ENCODE measurements around the gene STK24.

Gene STK24

DNA sequence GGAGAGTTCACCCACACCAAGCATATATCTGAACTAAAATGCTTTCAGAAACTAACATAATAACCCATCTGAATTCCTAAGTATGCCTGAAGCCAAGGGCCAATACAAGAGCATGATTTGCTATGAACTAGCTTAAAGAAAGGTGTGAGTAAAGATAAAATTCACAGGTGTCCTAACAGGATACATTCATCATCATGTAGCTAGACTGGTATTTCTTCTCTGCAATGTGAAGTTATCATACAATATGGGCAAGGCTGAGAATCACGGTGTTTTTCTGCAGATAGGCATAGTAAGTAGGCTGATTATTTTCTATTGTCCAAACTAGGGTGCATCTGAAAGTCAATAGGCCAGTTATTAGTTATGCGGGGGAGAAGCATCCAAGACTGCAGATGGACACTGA is 63.1 kb downstream of the STK24 start:
- no peak for DNase-seq (ENCODE audit: low read depth in 4 of 4, low spot score in 1 of 4)

DNA sequence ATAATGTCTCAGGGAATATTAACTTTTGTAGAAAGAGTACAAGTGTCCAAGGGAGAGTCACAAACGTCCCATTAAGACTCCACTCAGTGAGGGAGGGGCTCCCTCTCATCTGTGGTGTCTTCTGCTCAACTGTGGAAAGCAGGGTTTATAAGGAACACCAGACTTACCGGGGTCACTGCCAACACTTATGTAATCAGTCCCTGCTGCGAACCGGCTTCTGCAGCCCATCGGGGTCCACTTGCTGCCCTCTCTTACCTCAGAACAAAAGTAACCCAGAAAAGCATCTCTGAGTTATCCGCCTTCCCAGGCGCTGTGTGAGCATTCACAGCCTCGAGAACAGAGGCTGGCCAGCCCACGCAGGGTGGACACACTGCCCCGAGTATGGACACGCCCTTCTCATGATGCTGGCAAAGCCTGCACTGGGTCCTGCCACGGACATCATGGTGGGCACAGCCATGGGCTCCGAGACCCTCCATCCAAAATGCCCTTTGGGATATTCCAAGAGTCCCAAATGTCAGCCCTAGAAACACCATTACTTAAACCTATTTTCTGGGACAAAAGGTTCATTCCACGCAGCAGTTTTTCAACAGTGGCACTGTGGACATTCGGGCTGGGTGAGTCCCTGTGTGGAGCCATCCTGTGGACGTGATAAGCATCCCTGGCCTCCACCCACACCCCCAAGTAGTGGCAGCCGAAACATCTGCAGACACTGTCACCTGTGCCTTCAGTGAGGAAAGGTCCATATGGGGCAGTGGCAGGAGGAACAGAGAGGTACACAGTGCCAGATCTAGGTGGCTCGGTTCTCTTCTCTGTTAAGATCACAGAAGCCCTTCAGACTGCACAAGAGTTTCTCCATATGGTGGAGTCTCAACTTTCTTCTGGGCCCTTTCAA is 63.9 kb downstream of the STK24 start:
- no peak for DNase-seq (ENCODE audit: low read depth in 4 of 4, low spot score in 1 of 4)

DNA sequence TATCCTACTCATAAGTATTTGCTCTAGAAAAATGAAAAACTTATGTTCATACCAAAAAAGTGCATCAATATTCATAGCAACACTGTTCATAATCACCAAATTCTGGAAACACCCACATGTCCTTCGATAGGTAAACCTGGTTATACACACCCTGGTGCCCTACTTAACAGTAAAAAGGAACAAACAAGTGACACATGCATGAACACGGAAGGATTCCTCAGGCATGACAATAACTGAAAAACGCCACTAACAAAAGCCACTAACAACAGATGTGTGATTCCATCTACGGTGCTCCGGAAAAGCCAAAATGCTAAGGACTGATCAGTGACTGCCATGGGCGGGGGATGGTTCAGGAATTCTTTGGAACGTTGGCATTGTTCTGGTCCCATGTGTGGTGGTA is 65.5 kb downstream of the STK24 start:
- no peak for DNase-seq (ENCODE audit: low read depth in 4 of 4, low spot score in 1 of 4)

DNA sequence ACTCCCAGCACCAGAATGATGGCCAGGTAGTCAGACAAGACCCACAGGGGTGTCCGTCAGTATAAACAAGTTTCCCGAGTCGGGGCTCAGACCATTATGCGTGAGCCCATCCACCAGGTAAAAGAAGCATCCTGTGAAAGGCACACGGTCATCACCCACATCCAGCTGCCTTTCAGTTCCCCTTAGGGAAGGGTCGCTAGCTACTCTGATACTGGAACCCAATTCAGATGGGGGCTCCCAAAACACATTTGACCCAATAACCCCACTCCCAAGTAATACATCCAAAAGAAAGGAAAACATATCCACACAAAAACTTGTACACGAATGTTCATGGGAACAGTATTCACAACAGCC is 66.8 kb downstream of the STK24 start:
- DNase-seq (ENCODE audit: low read depth in 4 of 4, low spot score in 1 of 4): no peak

DNA sequence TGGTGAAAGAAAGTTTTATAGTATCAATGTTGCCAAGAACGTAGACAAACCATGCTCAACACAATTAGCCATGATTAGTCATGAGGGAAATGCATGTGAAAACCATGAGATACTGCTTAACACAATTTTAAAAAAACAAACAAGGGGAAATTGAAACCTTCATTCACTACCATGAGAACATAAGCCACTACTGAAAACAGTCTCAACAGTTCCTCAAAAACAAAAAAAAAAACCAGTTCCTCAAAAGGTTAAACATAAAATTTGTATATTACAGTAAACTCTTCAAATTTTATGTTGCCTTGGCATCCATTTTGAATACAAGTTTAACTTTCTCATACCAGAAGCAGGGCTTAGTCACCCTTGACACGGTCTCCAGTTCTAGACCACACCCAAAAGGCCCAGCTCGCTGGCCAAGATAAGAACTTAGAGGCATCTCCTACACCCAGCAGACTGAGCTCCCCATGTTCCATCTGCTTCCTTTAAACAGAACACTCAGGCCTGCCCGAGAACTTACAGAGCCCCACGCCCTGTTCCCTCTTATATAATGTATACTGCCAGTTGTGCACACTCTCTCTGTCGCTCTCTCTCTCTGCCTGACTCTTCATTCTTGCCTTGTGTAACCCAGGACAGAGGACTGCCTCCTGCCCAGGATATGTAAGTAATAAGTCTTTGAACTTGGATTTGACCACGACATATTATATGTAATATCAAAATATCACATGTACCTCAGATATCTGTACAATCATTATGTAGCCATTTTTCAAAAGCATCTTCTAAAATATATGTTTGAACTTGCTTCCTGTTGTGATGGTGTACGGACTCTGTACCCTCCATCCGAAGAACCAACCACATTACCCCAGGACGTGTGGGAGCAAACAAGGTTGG is 67.4 kb downstream of the STK24 start:
- no peak for DNase-seq (ENCODE audit: low read depth in 4 of 4, low spot score in 1 of 4)

DNA sequence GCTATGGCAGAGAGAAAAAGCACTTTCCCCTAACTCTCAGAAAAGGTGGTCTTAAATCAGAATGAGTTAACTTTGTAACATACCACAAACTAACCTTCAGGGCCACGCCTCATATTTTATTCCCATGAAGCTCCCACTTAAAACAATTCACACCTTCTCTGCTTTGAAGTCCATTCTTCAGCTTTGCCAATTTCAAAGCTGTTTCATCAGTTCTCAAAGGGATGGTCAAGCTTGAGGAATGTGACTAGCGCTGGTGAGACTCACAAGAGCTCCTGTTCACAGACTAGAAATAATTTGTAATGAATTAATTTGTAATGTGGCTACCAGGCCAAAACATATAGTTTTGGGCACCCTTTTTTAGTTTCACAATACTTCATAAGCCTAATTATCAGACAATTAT is 68.2 kb downstream of the STK24 start:
- DNase-seq (ENCODE audit: low read depth in 4 of 4, low spot score in 1 of 4): no peak

DNA sequence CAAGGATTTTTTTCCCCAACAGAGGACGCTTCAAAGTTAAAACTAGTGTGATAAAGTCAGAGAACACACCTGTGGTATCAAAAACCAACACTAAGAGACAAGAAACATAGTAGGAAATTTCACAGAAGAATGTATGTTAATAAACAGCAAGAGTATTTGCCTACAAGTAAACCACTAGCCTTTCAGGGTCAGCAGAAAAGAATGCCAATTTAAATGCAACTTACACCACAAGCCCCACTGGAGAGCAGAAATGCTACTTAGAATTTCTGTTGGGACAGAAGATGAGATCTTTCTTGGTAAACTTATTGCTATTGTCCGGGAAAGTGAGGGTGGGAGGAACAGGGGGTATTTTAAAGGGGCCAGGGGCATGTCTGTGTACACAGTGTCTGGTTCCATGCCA is 68.6 kb downstream of the STK24 start:
- no peak for DNase-seq (ENCODE audit: low read depth in 4 of 4, low spot score in 1 of 4)

DNA sequence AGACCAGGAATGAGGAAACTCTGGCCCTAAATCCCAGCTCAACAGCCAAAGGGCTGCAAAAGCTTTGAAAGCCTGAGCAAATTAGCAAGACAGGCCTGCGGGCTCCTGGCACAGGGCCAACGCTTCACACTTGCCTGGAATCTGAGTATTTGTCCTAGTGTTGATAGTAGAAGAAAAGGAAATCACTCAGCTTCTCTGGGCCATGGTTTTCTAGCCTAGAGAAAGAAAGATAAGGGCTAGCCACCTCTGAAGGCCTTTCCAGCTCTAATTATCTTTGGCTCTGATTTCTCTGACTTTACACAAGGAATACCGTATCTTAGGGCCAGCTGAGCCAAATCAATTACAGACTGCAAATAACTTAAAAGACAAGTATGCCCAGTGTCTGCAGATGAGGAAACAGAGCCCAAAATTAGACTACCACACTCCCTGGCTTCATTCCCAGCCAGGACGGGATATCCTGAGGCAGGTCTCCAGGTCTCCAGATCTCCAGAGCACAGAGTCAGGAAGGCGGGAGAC is 69.6 kb downstream of the STK24 start:
- no peak for DNase-seq (ENCODE audit: low read depth in 4 of 4, low spot score in 1 of 4)

DNA sequence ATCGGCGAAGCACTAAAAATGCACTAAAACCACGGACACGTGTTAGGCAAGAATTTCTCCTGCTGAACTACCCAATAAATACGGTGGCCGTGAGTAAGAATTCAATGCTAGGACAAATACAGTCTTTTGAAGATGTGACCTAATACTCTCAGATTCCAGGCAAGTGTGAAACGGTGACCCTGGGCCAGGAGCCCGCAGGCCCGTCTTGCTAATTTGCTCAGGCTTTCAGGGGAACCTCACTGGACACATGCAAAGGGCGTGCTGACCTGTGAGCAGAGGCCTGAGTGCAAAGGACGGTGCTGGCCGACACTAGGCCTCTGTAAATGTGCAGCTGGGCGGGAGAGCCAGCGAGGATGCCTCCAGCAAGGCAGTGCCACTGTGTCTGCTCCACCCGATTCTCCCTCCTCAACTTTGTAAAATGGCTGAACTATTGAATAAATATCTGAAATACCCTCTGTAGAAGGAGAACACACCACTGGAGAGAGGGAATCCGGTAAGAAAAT is 70.1 kb downstream of the STK24 start:
- no peak for DNase-seq (ENCODE audit: low read depth in 4 of 4, low spot score in 1 of 4)

DNA sequence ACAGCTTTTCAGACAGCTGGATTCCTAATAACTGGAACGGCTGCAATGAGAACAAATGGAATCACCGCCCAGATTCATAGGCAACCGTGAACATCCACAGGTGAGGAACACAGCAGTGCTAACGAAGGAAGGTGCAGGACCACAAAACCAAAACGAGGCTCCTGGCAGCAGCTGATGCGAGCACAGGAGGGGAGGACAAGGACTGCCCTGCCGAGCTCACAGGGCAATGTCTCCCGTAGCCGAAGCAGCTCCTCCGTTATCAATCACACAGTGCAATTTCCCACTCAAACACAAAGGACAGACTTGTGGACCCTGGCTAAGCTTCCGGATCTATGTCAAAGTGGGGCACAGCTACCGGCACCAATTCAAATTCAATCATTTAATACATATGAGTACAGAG is 70.6 kb downstream of the STK24 start:
- no peak for DNase-seq (ENCODE audit: low read depth in 4 of 4, low spot score in 1 of 4)

DNA sequence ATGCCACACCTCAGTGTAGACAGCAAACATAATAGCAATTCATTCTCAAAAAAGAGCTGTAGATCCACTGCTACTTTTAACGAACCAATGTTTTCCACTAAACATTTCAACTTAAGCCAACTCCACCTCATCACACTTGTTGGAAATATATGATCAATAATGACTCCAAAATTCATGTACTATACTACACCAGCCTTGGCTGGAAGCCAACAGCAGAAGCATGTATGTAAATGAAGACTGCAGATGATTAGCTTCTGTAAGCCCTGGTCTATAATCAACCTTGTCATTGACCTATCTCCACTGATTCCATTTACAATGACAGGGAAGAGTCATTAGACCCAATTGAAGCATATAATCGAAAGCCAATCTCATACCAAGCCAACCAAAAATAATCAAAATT is 71.7 kb downstream of the STK24 start:
- no peak for DNase-seq (ENCODE audit: low read depth in 4 of 4, low spot score in 1 of 4)

DNA sequence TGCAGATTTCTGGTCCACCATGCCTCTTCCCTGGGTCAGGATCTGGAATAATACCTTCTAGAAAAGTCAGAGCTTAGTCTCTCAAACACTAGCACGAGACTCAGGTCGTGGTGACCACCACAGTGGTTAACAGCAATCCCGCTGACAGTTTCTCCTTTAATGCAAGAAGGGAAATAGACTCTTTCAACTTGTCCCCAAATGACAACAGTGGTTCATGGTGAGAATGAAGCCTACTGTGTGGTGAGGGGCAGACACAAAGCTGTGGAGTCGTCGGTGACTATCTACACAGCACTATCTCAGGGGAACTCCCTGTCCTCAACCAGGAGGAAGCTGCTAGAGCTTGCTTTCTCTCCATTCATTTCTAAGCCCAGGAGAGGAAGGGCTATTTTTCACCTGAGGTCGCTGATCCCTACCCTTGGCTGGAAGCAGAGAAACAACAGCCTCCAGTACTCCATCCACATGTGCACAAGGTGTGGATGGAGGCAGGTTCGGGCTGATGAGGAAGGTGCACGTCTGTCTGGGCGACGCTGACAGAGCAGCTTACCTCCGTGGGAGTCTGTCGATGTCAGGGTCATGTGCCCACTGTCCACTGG is 72.4 kb downstream of the STK24 start:
- no peak for DNase-seq (ENCODE audit: low read depth in 4 of 4, low spot score in 1 of 4)

DNA sequence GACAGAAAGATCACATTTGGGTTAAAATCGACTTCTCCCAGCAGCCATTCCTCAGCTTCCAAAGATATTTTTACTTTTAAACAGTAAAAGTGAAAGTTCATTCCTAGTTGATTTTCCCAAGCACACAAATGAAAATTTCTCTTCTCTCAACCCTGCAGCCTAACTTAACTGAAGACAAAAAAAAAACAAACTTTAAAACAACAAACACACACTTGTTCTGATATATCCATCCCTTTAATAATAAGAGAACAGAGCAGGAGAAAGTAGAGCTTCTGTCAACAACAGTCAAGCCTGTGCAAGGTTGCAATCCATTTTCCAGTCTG is 72.9 kb downstream of the STK24 start:
- no peak for DNase-seq (ENCODE audit: low read depth in 4 of 4, low spot score in 1 of 4)

DNA sequence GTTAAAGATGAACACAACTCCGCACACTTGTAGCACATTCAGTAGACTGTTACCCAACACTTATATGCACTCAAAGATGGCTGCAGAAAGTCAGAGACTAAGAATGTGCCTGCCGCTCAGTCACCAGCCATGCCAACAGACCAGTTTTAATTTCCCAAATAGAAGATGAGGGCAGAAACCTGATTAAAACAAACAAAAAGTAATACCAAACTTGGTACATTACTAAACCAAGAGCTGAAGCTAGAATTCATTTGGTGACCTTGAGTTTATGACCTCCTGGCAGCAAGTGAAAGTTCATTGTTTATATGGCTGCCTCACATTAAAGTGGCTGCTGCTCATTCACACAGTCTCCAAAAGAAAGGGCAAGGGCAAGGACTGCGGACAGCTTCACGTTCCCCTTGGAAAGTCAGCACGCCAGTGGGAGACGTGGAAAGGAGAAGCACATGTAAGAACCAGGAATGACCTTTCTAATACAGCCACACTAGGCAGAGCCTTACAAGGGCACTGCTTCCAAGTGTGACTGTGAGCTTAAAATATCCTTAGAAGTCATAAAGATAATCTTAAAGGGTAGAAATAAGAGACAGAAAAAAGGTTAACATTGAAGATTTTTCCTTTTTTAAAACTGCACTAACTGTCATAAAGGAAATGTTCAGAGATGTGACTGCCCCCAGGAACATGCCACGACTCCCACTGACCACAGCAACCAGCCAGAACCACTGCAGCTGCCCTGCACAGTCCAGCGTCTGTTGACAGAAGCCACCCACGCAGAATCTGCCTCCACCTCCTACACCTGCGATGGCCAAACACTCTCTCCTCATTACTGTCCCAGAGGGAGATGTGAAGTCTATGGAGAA is 73.5 kb downstream of the STK24 start:
- DNase-seq (ENCODE audit: low read depth in 4 of 4, low spot score in 1 of 4): no peak

DNA sequence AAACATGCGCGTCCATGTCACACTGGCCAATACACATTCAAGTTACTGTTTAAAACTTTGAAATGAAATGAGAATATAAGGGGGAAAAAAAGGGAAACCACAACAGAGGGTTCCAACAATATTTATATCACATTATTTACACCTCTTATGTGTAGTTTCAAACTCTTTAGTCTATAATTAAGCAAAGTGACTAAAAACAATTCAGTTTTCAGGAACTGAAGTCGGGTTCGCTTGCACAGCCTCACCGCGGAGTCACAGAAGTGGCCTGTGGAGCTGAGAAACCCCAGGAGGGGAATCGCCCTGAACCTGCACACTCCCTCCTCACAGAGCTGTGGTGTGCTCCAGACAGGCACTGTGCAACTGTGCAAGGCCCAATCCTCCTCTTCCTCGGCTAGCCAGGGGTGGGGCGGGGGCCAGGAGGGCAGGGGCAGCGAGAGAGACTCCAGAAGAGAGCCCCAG is 75.9 kb downstream of the STK24 start:
- no peak for DNase-seq (ENCODE audit: low read depth in 4 of 4, low spot score in 1 of 4)

DNA sequence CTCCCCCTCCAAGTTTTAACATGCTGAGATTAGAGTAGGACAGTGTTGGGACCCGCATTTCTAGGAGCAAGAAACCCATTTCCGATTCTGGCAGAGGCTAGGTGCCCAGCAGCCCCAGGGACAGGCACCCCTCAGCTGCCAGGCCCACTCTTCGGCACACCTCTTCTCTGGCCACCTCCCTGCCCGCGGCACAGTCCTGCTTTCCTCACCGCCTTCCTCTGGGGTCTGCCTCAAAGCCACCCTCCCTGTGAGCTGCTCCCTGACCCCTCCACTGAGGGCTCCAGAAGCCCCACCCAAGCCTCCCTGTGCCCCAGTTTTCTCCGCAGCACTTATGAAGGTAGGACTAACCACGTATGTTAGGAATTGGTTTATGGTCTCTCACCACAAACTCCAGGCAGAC is 79.9 kb downstream of the STK24 start:
- DNase-seq (ENCODE audit: low read depth in 4 of 4, low spot score in 1 of 4): no peak

DNA sequence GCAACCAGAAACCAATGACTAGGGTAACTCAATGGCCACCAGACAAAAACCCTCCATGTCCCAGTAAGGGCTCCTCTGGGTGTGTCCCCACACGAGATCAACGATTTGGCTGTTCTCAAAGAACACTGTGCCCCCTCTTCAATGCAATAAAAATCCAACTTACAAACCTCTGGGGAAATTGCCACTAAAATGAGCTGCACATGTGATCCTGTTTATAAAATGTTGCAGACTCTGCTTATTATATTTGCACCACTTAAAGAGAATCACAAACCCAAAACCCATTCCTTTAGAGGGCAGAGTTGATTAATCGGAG is 80.5 kb downstream of the STK24 start:
- no peak for DNase-seq (ENCODE audit: low read depth in 4 of 4, low spot score in 1 of 4)

DNA sequence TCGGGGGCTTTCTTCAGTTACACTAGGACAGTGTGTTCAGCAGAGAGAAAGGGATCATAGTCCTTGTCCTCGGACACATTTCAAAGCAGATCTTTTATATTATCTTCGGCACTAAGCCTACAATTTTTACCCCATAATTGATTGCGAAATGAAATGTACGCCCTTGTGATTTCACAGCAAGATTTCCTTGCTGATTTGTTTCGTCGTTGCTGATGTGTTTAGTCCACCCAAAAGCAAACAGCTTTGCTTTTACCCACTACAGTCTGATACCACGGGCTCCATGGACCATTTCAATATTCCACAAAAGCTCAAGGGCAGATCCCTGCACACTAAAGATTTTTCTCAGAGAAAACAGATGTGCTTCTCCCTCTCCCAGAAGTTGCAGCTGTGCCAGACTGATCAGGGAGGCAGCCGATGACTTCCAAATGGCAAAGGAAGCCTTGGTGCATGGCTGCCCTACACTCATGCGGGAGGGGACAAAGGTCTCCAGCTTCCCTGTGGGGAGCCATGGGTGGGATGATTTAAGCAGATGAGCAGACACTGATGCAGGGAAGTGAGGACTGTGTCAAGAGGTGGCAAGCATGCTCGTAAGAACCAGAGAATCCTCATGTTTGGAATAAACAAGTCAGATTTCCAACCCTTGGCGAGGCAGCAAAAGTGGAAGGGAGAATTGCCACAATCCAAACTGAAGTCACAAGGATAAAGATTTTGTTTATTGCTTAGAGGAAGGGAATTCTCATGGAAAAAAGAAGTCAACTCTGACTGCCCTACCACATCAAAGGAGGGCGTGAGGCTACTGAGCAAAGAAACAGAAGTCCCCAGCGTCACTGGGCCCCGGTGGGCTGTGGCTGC is 81.1 kb downstream of the STK24 start:
- no peak for DNase-seq (ENCODE audit: low read depth in 4 of 4, low spot score in 1 of 4)

DNA sequence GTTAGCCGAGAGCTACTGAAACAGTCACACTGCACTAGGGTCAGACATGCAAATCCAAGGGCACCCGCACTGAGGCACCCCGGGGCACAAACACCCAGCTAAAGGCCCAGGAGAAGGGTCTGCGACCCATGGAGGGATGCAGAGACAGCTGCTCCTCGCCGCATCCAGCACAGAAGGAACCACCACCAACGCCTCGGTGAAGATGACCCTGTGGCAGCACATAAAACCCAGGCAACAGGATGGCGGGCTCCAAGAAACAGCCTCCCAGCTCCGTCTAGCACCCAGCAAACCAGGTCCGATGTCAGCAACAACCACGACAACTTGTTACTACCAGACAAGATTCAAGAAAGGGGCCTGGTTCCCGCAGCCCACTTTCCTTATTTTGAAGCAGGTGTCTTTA is 82.1 kb downstream of the STK24 start:
- no peak for DNase-seq (ENCODE audit: low read depth in 4 of 4, low spot score in 1 of 4)
